Fibroblast of skin of back (primary cell): ENCODE measurements around the gene PDZD7.

Experiments used
- DNase-seq: peaks from one replicate; pipeline ENCODE4 v3.0.0-alpha.2; 2013

PDZD7 gene

DNA sequence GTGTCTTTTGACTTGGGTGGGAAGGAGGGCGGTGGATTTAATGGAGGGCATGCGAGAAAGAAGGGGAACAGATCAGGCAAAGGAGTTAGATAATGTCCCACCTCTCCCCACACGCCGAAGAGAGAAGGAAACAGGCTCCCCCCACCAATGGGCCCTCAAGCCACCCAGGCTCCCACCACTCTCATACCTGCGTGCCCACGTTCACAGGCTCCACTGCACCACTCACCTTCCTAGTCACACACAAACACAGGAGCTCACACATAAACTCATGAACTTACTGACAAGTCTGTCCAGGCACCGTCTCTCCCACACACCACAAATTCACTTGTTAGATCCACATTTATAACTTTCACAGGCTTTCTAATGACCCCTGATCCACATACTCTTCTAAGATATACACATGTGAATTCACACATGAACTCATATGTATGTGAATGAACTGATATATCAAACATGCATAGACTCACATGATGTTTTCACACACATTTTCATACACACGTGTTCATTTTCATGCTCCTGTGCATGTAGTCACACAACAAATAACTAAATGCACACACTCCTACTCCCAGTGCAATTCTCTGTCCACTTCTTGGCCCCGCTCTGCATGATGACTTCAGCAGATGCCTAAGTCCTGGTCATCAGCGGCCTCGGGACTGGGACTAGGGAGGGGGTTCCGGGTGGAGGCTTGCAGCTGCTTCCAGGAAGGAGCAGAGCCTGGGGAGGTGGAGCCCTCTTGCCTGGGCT lies 29.8 kb downstream of the PDZD7 start:
- peak; percentile 88 for DNase-seq

DNA sequence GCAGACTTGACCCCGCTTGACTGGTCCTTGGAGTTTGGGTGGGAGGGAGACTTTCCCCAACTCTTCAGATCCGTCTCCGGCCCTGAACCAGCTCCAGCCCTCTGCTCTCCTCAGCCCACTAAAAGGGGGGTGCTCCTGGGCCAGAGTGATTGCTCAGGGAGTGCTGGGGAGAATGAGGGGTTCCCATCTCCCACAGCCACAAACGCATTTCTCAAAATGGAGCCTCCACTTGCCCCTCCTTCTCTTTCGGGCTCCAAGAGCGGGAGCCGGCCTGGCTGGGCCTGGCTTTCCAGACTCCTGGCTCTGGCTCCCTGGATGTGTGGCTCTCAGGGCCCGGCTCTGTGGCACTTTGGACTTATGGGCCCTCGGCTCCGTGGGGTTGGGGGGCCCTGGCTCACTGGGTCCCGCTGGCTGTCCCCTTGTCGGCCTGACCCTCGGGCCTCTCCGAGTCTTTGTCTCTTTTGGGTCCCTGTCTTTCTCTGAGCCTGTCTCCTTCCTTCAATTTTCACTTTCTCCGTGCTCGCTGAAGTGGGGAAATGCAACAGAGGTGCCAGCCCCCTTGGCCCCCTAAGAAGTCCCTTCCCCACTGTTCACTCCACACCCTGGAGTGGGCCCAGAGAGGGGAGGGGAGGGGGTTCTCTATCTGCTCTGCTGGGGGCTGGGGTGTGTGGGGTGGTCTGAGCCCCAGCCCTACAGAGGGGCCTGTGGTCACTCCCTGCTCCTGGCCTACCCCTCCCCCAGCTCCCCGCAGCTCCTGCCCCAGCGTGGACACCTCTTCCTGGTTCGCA lies 30.6 kb downstream of the PDZD7 start:
- peak; percentile 29 for DNase-seq

DNA sequence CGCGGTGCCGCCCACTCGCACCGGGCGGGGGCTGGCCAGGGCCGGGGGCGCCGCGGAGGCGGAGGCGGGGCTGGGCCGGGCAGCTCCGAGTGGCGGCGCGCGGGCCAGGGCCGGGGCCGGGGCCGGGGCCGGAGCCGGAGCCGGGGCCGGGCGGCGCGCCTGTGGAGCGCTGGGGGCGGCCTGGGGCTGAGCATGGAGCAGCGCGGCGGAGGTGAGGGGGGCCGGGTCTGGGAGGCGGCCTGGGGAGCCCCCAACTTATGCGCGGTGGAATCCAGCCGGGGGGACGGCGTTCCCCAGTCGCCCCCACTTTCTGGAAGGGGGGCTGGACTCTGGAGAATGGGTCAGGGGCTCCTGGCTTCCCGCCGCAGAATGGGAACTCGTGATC lies 31.2 kb downstream of the PDZD7 start, which contains the start of gene LZTS2:
Gene LZTS2 (plus strand): TSS at position 67 of the 385 bp plus-strand sequence. CDS start 2,731 bp downstream, outside the sequence.
- no peak for DNase-seq

DNA sequence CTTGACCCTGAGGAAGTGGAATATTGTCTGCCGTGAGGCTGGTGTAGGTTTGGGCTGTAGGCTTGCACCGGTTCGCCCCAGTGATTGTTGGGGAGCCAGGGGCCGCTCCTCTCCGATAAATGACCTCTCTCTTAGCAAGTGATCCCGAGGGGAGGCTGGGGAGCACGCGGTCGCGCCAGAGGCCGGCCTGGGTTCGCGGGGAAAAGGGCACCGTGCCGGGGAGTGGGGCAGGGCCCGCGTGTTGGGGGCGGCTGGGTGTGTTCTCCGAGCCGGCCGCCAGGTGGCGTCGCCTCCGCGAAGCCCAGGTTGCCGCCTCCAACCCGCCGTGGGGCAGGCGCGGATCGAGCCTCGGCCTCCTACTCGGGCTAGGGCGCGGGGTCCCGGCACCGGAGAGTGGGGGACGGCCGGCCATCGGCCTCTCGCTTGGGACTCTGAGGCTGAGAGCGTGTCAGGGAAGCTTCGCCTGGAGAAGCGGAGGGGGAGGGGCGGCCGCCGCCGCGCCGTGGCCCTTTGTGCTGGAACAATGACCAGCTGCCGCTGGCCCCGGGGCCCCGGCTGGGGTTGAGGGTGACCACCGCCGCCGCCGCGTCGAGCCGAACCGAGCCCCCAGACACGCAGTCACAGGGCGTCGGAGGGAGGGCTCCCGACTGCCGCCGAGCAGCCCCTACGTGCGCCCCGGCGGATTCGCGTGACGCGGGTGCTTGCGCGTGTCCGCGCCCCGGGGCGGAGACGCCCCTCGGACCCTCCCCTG lies 31.8 kb downstream of the PDZD7 start:
- peak; percentile 76 for DNase-seq

DNA sequence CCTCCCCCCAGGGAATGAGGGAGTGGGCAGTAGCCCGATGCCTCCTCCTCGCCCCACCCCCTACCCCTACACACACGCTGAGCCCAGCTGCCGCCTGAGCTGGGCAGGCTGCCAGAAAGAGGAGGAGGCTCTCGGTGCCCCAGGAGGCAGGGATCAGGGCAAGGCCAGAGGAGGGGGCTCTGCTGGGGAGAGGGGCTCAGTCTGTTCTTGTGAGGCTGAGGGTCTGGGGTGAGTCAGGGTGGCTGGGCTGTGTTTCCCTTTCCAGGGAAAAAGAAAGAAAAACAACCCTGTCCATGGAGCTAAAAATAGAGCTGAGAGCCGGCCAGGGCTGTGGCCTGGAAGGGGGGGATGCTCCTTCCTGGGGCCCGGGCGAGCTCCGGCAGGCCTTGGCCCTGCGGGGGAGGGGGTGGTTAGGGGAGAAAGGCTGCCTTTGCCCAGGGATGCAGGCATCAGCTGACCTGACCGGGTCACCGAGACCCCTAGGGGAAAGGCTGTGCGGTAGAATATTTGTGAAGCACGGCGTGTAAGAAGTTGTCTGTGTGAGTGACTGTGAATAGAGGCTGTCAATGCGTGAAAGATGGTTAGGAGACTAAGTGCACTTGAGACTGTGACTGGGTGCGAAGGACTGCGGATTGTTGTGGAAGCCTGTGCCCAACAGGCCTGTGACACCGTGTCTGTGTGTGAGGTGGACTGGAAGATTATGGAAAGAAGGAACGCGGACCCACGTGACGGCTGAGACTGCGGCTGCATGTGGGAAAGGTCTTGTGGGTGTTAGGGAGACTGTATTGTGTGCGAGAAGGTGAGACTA lies 32.5 kb downstream of the PDZD7 start:
- peak; percentile 93 for DNase-seq

DNA sequence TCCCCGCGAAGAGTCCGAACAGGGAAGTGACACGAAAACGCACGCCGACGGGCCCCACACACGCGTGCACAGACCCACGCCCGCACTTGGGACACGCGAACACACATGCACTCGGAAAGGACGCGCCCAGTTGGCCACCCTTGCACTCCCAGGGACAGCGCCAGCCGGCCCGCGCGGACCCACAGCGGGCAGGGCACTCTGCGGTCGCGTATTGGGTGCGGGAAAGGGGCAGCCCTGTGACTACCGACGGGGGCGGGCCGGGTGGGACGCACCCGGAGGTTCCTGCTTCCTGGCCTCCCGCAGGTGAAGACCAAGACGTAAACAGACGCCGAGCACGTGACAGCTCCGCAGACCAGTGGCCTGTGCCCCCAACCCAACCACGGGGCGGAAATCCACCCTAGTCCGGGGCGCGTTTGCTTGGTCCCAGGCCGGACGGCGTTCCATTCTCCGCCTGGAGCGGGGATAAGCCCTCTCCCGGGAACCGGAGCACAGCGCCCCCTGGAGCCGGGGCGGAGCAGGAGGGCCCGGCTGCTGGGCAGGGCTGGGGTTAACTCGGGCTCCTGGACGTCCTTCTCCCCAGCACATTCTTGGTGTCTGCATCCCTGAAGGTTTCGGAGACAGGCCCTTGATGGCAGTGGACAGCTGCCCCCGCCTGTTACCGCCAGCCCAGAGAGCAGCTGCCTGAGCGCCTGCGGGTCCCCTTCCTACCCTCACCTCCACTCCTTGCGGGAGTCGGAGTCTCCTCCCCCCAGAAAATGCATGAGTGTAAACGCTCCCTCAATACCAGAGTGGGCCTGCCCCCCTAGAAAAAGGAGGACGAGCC lies 33.4 kb downstream of the PDZD7 start:
- DNase-seq, result peak; percentile 80

DNA sequence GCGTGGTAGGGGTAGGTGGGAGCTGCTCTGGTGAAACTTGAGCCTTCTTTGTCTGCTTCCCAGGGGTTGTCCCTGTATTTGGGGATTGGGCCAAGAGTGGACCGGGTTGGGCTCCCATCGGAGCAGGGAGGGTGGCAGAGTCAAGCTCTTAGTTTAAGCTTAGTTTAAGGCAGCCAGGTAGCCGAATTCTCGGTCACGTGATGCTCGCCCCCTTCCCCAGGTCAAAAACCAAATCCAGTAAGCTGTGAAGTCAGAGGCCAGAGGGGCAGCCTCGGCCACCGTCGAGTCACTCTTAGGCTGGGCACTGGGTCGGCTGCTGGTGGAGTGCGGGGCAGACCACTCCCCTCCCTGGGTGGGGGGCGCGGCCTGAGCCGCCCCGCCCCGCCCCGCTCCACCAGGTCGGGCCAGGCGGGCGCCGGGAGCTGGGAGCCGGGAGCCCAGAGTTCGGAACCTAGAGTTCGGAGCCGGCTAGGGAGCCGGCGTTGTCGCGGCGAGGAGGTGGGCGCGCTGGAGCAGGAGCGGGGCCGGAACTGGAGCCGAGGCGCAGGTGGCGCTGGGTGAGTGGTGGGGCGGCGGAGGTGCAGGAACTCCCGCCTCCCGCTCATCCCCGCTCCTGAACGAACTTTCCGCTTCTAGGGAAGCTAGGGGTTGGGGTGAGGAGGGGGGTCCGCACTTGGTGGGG lies 34.1 kb downstream of the PDZD7 start:
- DNase-seq, result no peak

DNA sequence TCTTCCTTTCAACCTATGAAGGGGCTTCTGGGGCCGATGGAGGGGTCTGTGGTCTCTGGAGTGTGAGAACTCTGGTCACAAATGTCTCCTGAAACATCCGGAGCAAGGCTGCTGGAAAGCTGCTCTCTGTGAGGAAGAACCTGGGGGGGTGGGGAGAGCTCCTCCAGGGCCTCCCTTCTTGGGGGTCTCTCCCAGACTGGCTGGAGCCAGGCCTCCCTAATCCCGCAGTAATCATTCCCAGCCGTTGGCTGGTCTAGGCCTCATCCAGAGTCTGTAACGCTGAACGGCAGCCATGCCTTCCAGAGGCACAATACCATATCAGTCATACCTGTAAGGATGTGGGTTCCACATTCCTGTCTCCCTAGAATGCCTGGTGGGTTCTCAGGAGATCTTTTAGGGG lies 35.7 kb downstream of the PDZD7 start:
- no peak for DNase-seq

DNA sequence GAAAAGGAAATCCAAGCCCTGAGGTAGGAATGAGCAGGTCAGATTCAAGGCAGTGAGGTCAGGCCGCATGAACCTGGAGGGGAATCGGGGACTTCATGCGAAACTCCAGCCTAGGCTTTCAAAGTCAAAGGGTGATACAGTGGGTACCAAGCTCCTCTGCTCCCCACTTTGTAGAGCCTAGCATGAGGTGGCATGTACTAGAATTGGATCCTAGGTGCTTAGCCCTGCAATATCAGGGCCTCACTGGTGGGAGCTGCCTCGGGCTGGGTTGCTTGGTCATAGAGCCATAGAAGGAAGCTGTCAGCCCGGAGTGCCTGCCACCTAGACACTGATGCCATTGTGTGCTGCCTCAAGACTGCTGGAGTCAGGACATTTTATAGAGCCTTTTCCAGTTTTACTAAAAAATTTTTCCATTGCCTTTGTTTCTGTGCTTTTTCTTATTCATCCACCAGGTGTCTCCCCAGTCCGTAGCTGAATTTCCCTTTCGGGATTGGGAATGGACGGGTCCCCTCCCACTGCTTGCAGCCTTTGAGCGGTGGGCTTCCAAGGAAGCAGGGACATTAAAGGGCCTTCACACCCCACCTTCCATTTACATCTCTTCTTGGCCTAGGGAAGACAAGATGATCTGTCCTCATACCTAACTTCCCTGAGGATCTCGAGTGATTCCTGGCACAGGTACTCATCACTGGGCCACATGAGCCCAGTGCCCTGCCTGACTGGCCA lies 36.8 kb downstream of the PDZD7 start:
- peak; percentile 55 for DNase-seq

DNA sequence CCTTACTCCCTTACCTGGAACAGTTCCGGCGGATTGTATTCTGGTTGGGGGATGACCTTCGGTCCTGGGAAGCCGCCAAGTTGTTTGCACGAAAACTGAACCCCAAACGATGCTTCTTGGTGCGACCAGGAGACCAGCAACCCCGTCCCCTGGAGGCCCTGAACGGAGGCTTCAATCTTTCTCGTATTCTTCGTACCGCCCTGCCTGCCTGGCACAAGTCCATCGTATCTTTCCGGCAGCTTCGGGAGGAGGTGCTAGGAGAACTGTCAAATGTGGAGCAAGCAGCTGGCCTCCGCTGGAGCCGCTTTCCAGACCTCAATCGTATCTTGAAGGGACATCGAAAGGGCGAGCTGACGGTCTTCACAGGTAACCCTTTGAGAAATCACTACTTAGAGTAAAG lies 41.8 kb downstream of the PDZD7 start:
- DNase-seq, result no peak

DNA sequence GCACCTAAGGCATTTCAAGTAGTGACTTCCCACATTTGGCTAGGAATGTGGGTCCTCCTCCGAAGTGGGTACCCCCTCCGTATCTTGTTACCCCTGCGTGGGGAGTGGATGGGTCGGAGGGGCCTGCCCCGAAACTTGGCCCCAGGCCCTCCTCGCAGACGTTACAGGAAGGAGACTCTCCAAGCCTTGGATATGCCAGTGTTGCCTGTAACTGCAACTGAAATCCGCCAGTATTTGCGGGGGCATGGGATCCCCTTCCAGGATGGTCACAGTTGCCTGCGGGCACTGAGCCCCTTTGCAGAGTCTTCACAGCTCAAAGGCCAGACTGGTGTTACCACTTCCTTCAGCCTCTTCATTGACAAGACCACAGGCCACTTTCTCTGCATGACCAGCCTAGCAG lies 42.8 kb downstream of the PDZD7 start:
- no peak for DNase-seq

DNA sequence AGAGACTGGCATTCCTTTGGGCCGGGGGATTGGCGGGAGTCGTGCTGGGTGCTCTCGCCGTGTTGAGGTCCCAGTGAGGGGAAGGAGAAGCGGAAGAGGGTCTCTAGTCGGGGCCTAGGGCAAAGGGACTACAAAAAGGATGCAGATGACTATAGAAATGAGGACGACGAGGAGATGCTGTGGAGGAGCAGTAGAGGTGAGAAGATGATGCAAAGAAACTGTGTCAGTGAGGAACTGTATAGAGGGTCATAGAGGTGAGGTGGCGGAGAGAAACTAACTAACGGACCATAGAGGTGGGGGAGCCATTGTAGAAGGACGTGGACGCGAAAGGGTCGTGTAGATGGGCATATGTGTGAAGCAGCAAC lies 43.3 kb downstream of the PDZD7 start:
- DNase-seq, result no peak

DNA sequence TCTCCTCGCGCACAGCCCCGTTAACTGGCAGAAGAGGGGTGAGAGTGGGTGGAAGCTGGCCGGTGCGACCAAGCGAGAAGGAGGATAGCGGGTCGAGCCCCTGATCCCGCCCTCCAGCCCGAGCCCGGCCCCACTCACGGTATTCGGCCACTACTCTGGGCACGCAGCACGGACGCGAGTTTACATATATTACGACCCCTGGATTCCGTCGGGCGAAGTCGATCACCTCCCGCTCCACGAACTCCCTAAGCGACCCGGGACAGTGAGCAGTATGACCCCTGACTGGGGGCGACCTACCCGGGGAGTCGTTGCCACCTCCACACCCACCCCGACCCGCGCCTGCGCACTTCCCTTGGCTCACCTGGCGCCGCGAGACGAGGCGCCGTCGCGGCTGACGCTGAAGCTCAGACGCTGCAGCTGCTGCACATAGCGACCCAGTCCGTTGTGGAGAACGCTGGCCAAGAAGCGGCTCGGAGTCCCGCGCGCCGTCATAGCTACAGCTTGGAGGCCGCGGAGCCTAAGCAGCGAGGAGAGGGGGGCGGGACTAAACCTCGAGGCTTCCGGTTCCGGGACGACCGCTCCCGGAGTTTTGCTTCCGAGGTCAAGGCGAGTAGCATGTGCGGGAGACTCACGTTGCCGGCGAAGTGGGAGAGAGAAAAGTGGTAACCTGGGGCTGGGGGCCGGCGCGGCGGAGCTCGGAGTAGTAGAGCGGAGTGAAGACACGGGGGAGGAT lies 43.8 kb downstream of the PDZD7 start, which contains the start of the genes MRPL43 and TWNK:
Gene MRPL43 (minus strand): TSS at position 546 of the 733 bp plus-strand sequence. CDS start 54 bp downstream, at position 492.
Gene TWNK (plus strand): TSS at position 592 of the 733 bp plus-strand sequence. CDS start 668 bp downstream, outside the sequence.
- DNase-seq, result peak; percentile 77

DNA sequence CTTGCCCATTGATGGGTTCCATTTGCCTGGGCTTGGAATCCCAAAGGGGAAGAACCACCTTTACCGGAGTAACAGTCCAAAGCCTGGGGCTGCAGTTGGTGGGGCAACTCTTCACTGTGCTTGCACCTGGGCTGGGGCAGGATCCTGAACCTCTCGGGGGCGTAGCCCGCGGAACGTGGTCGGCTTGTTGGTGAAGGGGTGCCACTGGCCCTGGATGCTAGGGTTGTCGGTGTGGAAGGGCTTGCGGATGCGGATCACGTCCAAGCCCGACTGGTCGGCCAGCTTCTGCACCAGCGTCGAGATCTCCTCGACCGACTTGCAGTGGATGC lies 44.3 kb downstream of the PDZD7 start:
- no peak for DNase-seq

DNA sequence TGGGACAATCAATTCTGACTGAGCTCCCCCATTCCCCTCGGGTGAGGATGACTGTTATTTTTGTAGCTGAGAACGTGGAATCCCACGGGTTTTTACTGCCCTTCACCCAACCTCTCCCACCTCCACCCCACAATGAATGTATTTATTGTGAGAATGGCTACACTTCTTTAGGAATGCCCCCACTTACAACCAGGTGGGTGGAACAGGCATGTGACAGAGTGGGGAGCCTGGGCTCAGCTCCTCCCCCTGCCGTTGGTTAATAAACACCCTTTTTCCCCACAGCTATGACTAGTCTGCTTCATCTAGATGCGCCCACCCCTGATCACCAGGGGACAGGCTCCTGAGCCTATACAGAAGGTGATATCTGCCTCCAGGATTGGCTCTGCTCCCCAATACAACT lies 45.6 kb downstream of the PDZD7 start:
- no peak for DNase-seq

DNA sequence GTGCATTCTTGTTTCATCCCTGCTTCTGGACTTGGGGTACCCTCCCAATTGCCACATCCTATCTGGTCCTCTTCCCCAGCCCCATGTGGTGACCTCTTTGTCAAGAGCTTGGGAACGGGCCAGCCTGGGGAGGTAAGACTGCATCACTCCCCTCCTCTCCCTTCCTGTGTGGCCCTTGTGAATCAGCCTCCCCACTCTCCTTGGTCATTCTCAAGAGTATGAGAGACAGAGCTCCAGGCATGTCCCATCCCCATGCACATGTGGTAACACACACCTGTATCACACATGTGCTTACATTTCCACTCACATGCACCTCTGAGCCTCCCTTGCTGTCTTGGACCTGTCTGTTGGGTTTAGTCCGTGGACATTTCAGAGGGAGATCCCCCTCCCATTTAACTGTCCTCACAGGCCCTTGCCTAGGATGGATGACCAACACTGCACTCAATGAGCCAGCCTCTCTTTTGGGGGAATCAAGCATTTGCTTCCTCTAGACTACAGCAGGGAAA lies 46.2 kb downstream of the PDZD7 start:
- DNase-seq, result no peak

DNA sequence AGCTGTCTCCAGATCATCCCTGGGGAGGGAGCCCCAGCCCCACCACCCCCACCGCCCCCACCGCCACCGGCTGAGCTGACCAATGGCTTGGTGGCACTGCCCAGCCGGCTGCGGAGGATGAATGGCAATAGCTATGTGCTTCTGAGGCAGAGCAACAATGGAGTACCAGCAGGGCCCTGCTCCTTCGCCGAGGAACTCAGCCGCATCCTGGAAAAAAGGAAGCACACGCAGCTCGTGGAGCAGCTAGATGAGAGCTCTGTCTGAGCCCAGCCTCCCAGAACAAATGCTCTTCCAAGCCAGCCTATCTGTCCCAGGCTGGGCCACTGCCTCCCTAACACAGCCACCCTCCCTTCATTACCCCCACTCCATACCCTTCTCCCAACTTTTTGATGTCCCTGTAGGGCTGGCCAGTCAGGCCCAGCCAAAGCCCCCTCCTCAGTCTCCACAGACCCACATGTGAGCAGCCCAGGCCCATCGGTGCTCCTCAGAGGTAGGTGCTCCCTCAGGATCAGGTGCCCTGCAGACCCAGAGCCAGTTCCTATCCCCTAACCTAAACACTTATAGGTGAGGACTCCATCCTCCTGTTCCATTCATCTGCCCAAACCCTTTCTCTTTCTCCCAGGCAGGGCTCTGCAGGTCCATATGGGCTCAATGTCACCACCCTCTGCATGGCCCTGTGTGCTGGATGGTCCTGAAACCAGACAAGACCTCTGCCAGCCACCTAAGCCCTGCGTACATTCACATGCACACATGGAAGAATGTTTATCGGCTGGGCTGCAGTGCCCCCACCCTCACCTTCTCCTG lies 46.9 kb downstream of the PDZD7 start:
- no peak for DNase-seq
